ENCODE measurements around the gene DCDC2C.

DCDC2C gene

DNA sequence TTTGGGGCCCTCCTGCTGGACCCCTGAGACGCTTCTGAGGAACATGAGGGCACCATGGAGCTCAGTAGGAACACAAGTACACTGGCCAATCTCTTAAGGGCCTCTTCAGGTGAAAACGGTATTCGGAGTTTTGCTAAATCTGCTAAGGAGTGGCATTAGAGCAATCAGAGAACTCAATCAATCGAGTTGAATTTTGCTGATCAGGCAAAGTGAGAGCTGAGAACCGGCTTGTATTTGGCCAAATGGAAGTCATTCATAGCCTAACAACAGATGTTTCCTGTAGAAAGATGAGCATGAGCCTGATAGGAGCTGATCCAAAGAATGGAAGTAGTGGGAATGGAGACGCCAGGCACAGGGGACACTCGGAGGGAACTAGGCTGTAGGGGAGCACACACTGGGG is 133.7 kb downstream of the DCDC2C start:
- no peak for DNase-seq (ENCODE audit: low spot score)

DNA sequence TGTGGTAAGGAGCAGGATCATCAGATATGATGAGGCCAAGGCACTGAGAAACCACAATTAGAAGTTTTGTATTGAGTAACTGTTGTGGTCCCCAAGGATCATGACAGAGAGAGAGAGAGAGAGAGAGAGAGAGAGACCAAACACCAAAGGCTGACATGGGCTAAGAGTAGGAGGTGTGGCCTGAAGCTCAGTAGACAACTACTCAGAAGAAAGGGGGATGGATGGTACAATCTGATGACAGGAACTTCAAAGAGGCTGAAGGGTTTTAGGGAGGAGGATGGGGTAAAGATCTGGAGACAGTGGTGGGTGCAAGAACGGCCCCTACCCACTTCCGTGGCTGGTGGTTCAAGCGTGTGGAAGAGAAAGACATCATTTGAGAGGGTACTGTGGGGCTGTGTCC is 135.0 kb downstream of the DCDC2C start:
- no peak for DNase-seq (ENCODE audit: low spot score)

DNA sequence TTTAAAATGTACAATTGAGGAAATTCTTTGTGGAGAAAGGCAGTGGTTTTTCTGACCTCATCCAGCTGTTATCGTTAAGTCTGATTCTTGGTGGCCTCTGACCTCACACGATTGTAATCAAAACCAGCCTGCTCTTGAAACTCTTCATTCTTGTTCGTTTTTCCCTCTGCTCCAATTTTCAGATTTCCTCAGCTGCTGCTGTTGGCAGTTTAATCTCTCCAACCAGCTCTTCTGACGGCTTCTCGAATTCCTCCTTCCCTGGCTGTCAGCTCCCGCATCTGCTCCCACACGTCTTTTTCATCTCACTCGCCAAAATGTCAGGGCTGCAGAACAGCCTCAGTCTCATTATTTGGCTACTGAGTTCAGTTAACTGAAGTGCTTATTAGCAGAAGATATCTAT is 136.1 kb downstream of the DCDC2C start:
- no peak for DNase-seq (ENCODE audit: low spot score)

DNA sequence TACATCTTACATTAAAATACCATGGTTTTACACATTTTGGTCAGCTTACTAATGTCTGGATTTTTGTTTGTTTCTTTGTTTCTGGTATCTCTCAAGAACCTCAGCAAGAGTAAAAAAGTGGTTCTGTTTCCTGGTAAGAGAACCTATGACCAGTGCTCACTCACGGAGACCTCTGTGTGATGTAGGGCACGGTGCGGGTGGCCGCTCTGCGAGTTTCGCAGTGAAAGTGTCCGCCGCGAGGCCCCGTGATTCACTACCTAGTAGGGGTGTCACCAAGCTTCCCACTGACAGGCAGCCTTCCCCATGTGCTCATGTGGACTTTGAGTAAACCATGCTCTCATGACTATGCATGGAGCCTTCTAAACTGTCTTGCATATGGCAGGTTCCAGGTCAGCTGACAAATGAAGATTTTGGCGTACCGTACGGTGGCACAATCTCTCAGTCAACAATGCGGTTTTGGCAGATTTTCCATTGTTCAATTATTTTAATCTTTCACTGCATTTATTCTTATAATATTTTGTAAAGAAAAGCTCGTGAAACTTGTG is 137.3 kb downstream of the DCDC2C start:
- DNase-seq (ENCODE audit: low spot score), result no peak

DNA sequence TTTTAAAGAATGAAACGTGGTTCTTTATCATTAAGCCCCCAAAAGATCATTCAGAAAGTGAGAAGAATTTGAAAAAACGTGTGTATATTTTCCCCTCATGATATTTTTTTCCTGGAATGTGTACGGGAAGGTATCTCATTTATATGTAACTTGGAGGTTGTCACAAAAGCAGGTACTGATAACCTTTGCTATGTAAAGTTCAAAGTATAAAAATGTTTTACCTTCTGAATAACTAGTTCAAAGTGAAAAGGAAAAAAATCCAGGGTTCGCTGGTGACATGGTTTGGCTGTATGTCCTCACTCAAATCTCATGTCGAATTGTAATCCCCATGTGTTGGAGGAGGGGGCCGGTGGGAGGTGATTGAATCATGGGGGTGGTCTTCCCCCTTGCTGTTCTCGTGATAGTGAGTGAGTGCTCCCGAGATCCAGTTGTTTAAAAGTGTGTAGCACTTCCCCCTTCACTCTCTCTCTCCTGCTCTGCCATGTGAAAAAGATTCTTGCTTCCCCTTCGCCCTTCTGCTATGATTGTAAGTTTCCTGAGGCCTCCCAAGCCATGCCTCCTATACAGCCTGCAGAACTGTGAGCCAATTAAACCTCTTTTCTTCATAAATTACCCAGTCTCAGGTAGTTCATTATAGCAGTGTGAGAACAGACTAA is 144.2 kb downstream of the DCDC2C start:
- DNase-seq (ENCODE audit: low spot score), result no peak

DNA sequence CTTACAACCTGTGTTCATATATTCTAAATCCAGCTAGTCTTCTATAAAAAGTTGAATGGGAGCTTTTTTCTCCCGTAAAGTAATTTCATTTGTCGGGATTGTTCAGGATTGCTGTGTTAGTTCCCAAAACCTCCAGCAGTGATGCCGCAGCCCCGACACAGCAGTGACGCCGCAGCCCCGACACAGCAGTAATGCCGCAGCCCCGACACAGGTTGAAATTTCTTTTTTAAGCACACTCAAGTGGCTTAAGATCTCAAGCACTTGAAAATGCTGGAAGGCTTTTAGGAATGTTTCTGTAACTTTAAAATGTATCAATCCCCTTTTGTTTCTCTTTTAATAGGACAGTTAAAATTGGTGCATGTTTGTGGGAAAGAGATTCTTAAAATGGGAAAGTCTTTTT is 145.4 kb downstream of the DCDC2C start:
- no peak for DNase-seq (ENCODE audit: low spot score)

DNA sequence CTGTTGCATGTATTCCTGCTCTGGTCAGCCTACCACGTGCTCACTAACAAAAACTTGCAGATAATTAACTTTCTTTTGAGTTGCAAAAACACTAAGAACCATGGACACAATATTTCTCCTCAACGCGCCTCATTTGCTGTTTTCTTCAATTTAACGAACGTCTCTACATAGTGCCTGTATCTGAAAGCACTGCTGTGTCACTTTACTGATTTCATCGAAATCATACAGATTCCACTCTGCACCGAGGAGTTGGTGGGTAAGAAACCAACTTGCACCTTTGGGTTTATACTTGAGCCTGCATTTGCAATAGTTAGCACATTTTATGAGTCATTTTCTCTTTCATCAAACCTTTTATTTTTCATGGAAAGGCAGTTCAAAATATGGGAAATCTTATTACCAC is 145.8 kb downstream of the DCDC2C start:
- DNase-seq (ENCODE audit: low spot score), result no peak

DNA sequence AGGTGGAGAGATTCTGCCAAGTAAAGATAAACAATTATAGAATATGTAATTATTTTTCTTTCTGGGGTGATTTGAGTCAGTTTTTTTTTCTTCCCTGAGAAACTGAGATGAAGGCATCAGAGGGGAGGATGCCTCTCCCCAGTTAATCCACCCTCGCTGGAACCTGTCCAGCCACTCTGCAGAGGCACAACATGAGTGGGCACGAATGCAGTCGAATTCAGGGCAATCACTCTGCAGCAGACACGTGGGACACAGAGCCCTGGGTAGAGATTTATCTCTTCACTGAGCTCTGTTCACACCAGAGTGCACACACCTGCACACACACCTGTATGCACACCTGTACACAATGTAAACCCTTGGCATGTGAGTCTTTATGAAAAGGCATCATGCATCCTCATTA is 154.2 kb downstream of the DCDC2C start:
- DNase-seq (ENCODE audit: low spot score), result no peak

DNA sequence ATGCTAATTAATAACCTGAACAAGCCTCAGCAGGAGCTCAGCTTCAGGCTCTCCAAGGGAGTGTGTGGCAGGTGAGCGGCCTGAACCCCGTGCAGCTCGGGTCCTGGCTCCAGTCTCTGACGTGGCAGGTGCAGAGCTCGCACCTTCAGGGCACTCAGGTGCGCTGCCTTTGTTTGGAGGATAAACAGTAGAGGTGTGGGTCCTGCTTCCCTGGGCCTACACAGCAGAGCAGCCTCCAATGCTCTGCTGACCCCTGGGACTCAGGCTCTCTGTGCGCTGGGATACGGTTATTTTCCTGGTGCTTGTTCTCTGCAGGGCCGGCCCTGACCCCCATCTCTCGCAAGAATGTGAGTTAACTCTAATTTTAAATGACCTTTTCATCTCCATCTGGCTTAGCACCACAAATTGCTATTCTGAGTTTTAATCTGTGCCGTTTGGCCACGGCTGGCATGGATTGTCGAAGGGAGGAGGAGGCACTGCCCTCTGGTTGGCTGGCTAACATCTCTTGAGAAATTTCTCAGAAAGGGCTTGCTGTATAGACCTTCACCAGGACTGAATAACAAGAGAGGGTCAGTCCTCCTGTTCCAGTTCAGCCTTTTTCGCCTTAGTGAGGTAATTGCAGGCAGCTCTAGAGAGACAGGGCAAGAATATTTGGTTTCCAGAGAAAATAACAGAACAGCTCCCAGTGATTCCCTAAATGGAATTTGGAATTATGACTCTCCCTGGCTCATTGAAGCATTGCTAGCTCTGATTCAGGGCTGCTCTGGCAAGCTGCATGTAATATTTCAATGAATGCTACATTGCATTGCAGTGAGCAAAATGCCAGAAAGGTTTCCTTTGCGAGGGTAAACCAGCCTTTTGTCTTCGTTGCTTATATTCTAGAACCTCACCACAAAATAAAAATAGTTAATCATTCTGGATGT is 161.8 kb downstream of the DCDC2C start:
- no peak for DNase-seq (ENCODE audit: low spot score)

DNA sequence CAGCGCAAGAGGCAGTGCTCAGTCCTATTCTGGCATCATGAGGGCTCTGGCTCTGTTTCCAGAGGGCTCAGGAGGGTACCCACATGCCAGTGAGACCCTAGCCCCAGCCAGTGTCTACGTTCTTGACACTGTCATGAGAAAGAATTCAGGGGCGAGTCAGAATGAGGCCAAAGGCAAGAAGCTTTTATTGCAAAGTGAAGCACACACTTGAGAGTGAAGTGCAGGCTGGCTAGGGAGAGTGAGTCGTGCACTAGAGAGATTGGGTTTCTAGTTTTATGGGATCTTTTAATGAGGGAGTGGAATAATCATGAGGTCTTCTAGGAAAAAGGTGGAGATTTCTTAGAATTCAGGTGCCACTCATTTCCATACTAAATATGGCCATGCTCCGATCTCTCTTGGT is 164.1 kb downstream of the DCDC2C start:
- DNase-seq (ENCODE audit: low spot score), result no peak

DNA sequence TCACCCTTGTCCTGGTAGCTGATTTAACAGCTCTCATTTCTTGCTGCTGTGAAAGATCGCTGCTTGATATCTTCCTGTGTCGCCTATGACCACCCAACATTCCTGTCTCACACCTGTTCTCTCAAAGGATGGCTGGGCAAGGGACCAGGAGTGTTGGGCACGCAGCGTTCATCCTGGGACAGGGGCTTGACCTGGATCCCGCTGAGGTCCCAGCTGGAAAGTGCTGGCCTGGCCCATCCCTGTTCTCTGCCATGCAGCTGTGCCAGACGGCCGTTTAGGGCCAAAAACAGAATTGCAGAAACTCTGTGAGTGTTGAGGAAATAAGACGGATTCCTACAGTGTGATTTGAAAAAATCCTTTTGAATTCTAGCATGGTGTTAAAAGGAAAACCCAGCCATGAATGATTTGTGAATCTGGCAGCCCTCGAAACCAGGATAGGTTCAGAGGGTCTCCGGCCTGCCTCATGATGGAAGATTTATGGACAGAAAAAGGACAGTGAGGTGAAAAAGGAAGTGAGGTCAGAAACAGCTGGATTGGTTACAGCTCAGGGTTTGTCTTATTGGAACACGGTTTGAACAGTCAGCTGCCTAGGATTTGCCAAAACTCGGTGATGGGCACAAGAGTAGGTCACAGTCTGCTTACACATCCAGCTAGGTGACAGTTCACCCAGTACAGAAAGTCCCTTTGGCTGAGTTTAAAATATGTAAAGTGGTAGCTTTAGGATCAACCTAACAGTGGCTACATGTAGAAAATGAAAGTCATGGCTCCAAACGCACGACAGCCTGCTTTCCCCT is 164.8 kb downstream of the DCDC2C start:
- no peak for DNase-seq (ENCODE audit: low spot score)

DNA sequence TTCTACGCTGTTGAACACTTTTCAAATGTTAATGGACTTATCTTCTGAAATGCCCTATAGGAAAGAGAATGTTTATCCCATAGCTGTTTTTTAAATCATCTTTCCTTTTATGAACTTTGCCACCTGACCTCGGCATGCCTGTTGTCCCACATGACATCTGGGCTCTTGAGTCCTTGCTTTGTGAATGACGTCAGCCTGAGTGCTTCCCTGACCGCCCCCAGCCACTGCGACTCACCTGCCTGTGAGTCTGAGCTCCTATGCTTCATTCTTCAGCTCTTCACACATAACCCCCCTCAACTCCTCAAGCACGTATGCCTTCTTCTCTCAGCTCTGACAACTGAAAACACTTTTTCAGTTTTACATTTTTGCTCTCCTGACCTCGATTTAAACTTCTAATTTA is 166.8 kb downstream of the DCDC2C start:
- DNase-seq (ENCODE audit: low spot score), result no peak

DNA sequence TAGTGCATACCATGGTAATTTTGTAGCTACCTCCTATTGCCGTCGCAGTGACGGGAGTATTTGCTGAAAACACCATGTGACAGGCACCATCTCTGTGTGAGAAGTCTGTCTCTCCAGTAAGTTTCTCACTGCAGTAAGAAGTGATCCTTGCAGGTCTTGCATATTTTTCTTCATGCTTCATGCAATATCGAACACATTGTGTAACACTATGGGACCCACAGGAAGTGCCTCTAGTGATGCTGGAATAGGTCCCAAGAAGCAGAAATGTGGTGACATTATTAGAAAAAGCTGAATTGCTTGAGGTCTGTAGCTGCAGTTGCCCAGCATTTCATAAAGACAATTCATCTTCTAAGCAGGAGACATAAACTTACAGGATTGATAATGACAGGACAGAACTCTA is 167.6 kb downstream of the DCDC2C start:
- DNase-seq (ENCODE audit: low spot score), result no peak

DNA sequence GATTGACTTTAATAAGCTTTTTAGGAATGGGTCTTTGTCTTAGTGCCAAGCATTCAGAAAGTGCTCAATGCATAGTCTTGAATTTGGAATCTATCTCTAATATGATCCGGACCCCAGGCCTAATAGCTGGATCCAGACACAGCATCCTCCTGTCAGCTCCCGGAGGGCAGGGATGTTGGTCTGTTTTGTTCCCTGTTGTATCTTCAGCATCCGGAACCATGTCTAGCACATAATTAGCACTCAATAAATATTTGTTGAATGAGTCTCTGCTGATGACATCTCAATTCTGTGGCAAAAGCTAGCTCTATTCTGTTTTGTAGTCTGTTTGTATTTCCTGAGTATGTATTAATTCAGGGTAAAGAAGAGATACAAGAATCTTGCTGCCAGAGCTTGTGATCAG is 169.1 kb downstream of the DCDC2C start:
- no peak for DNase-seq (ENCODE audit: low spot score)

DNA sequence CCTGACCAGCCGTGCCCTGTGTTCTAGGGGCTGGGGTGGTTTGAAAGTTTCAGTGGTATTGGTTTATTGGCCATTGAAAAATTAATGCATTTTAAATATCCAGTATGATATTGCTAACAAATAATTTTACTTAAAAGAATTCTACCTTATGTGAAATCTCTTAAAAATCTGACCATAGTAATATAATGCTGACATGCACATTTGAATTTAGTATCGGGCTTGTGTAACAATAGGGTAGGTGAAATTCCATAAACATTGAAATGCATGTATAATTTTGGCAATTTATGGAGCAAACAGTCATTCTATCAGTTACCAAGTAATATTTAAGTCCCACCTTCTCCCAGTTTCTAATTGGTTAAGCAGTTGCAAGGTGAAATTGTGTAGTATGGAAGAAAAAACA is 170.5 kb downstream of the DCDC2C start:
- no peak for DNase-seq (ENCODE audit: low spot score)

DNA sequence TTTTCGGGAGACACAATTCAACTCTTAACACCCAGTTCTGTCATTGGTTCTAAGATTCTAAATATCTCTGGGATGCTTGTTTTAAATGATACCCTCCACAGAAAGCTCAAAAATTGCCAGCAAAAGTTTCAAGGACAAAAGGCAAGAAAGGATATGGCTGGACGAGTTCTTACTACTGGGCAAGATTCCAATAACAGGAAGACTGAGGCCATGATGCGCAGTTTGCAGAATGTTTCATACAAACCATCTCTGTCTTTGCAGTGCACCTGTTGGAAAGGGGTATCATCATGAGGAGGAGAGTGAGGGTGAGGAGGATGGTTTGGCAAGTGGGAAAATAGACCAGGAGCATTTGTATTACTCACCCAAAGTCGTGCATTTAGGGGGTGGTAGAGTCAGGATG is 172.8 kb downstream of the DCDC2C start:
- no peak for DNase-seq (ENCODE audit: low spot score)

DNA sequence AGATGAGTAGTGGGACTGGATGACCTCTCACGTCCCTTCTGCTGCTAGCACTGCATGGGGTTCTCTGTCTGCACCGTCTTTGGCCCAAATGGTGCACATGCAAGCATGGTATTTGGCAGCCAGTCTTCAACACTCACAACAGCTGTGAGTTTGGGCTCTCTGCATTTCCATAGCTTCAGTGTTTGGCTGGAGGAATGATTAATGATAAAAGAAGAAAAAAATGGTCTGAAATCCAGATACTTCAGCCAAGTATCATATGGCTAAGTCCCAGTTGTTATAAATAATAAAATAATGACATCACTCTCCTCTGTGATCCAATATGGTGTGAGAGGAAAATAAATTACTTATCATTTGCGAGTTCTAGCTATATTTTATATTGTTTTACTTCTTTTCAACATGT is 173.3 kb downstream of the DCDC2C start:
- DNase-seq (ENCODE audit: low spot score), result no peak

DNA sequence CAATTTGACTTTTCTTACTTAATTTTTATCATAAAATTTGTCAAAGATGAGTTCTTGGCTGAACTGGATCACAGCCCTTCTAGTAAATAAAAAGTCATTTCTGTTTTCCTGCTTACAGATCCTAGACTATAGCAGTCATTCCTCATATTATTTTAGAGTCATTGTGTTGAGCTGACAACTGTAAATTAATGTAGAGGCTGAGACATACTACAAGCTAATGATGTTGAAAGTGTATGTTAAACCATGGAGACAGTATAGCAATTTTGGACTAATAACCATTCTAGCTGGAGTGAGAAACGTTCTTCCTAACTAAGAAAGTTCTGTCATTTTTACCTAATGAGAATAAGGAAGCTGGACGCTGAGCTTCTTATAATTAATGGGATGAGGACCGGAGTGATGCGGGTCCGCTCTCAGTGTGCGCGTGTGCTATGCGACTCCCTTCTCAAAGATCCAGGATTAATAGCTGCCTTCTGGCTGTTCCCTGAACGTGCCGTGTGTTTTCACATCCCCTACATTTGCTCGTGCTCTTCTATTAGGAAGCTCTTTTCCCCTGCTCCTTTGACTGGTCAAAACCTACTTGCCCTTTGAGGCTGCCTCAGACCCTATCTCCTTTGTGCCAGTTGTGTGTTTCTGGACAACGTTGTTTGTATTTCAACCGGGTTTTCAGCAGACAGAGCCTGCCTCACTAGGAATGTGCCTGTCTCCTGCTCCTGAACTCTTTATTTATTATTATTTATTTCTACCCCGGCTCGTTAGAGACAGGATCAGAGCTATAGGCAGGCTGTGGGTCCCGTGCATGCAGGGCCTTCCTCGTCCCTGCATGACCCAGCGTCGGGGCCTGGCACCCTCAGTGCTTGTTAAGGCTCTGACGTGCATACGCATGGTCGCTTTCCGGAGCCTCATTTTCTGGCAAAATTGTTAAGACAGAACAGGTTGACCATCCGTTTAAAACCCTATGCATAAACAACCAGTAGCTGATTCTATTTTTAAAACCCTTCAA is 182.6 kb downstream of the DCDC2C start:
- no peak for DNase-seq (ENCODE audit: low spot score)

DNA sequence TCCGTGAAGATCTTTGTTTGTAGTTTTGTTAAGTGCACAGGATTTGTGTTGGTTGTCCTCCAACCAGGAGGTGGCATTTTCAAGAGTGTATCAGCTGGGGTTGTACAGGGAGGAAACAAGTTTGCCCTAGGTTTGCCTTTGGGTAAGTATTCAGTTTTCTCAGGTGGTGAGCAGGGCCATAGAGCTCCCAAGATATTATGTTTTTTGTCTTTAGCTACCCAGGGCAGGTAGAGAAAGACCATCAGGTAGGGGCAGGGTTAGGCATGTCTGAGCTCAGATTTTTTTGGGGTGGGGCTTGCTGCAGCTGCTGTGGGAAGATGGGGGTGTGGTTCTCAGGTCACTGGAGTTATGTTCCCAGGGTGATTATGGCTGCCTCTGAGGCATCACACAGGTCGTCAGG is 191.6 kb downstream of the DCDC2C start:
- DNase-seq (ENCODE audit: low spot score), result no peak

Data from hematopoietic multipotent progenitor cell treated with erythropoietin and hydrocortisone succinate and interleukin-3 and kit ligand, for 15 days (in vitro differentiated cells).